ENCODE results near the gene CPNE5. TPM values are rescaled to one million over a fixed set of nuclear protein-coding genes. Genes with fewer than 3 reads are reported as not detected.

Gene CPNE5
- total RNA-seq, 1 donor from 2014 or later: 1.3 TPM

GRCh38 chr6:36837022-36837339 is 2.3 kb downstream of the CPNE5 start:
- H3K27me3 ChIP-seq: no peaks in the 10 kb centered on the region
- no peak overlapping the region for H3K27ac ChIP-seq
- peaks cover 5 to 22% of the 10 kb centered on the region in 2 donors for H3K4me1 ChIP-seq

DNA sequence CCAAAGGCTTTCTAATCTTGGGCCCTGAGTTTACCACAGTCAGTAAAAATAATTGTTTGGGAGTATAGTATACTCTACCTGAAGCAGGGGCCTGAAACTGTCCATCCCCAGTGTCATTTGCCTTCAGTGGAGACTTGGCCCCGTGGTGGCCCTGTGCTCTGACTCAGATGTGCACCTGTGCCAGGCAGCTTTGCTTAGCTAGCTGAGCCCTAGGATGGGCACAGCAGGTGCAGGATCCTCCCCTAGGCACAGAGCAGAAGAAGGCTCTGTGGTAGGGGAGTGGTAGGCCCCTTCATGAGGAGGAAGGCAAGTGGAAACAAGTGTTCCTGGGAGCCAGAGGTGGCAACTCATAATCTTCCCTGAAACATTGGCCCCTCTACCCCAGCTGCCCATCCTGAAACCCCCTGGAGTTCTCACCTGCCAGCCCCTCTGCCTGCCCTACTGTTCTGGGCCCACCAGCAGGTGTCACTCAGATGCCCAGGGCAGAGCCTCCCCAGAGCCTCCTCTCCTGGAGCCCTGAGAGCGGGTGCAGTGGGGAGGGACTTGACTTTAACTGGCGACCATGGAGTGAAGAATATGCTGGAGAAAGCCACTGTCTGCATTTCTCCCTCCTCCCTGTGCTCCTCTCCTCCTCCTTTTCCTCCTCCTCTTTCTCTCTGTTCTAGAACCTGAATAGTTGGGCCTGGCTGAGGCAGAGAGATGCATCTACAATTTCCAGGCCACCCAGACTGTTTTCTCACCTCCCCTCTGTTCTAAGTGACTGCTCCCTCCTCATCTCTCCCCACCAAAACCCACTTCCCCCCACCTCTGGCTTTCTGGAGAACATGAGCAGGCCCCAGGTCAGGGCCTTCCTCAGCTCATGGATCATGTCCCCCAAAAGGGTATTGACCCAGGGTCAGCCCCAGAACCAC is 2.9 kb downstream of the CPNE5 start:
- intact Hi-C loops (cut with DNase I): no loop called here
- no peaks in the 10 kb centered on the region for H3K9me3 ChIP-seq
- H3K36me3 ChIP-seq: no peaks in the 10 kb centered on the region
- no peak for TF ChIP-seq CTCF (IDR thresholded peaks at IDR 0.05)
- no peaks in the 10 kb centered on the region for H3K27me3 ChIP-seq
- no peak for DNase-seq (ENCODE audit: low spot score in 2 of 2)
- no peak overlapping the region for H3K4me3 ChIP-seq
- peaks cover 5 to 22% of the 10 kb centered on the region in 2 donors for H3K4me1 ChIP-seq
- no peak overlapping the region for H3K27ac ChIP-seq

More at GRCh38 chr6:36837022-36837339, 2.3 kb downstream of the CPNE5 start:
- H3K4me3 ChIP-seq: no peak overlapping the region
- no peak for DNase-seq (ENCODE audit: low spot score in 2 of 2)
- no peaks in the 10 kb centered on the region for H3K9me3 ChIP-seq
- H3K36me3 ChIP-seq: no peaks in the 10 kb centered on the region
- no peak for TF ChIP-seq CTCF (IDR thresholded peaks at IDR 0.05)
- intact Hi-C loops (cut with DNase I): no loop called here

GRCh38 chr6:36834576-36835341 is 4.5 kb downstream of the CPNE5 start:
- Histone ChIP-seq H3K4me3 (no peak overlapping the region), H3K9me3 (no peaks in the 10 kb centered on the region), H3K4me1 (peaks cover 4 to 15% of the 10 kb centered on the region in 2 donors), H3K27ac (no peak overlapping the region), H3K36me3 (no peaks in the 10 kb centered on the region), H3K27me3 (no peaks in the 10 kb centered on the region)
- TF ChIP-seq CTCF (IDR thresholded peaks at IDR 0.05): no peak
- intact Hi-C loops (cut with DNase I): no loop called here
- DNase-seq (ENCODE audit: low spot score in 2 of 2): no peak

DNA sequence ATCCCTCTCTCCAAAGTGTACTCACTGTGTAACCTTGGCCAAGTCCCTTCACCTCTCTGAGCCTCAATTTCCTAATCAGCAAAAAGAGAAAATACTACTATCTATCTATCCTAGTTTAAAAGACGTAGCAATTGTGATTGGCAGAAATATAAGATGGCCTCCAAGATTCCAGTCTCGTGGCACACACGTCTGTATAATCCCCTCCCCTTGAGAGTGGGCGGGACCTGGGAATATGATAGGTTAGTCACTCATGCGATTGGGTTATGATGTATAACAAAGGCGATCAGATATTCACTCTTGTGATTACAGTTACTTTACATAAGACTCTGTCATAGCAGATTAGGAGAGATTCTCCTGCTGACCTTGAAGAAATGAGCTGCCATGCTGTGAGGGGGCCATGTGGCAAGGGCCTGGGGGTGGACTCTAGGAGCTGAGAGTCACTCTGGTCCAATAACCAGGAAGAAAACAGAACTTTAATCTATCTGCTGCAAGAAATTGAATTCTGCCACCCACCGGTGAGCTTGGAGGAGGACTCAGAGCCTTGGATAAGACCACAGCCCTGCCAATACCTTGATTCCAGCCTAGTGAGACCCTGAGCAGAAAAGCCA is 6.0 kb downstream of the CPNE5 start:
- no peak overlapping the region for H3K27ac ChIP-seq
- peaks cover 4 to 9% of the 10 kb centered on the region in 2 donors for H3K4me1 ChIP-seq
- no peak overlapping the region for H3K4me3 ChIP-seq
- no peaks in the 10 kb centered on the region for H3K27me3 ChIP-seq
- intact Hi-C loops (cut with DNase I): no loop called here
- no peak for DNase-seq (ENCODE audit: low spot score in 2 of 2)
- H3K36me3 ChIP-seq: no peaks in the 10 kb centered on the region
- no peaks in the 10 kb centered on the region for H3K9me3 ChIP-seq
- TF ChIP-seq CTCF (IDR thresholded peaks at IDR 0.05): no peak

- no peak for DNase-seq (ENCODE audit: low spot score in 2 of 2)
- no peak for TF ChIP-seq CTCF (IDR thresholded peaks at IDR 0.05)
- Histone ChIP-seq H3K4me1 (peaks cover 4 to 11% of the 10 kb centered on the region in 2 donors), H3K27ac (no peak overlapping the region), H3K9me3 (no peaks in the 10 kb centered on the region), H3K27me3 (no peaks in the 10 kb centered on the region), H3K4me3 (no peak overlapping the region), H3K36me3 (no peaks in the 10 kb centered on the region)
- intact Hi-C loops (cut with DNase I): no loop called here
These were observed 6.9 kb downstream of the CPNE5 start for GRCh38 chr6:36832313-36832712.

Data from ascending aorta (tissue), 2 donors.